ENCODE measurements around the gene SERPINB6. TPM values are rescaled to one million over a fixed set of nuclear protein-coding genes. Genes with fewer than 3 reads are reported as not detected.

Gene SERPINB6
- polyA plus RNA-seq, 1 of the 3 experiments (the other 2 are of a cell fraction) = 102 TPM

- no peak overlapping the region for H3K4me2 ChIP-seq
- ChIA-PET CTCF (interaction anchor here (2.3 kb wide), 1 partner anchor 30 kb away, joined by 11 read pairs; no protein-coding TSS in a partner anchor), POLR2A (no interaction called here)
- no peak for DNase-seq
- H3K4me3 ChIP-seq (ENCODE audit: low read depth in 2 of 2, low read length in 1 of 2) = no peak overlapping the region
- H3K27me3 ChIP-seq (ENCODE audit: insufficient read depth) = no peaks in the 10 kb centered on the region
- peaks cover 9 to 19% of the 10 kb centered on the region in 2 experiments; a peak in 3 of 4 replicates for H3K4me1 ChIP-seq (ENCODE audit: control insufficient read depth in 1 of 2, insufficient read depth in 2 of 2, low read depth in 1 of 2, low read length in 1 of 2)
- no peak overlapping the region for H3K9ac ChIP-seq
- no peaks in the 10 kb centered on the region for H4K20me1 ChIP-seq (ENCODE audit: insufficient read depth)
- H3K79me2 ChIP-seq (ENCODE audit: insufficient read depth) = no peaks in the 10 kb centered on the region
- TF ChIP-seq REST (IDR thresholded peaks at IDR 0.05; ENCODE audit: low read depth, low read length) (no peak), EZH2phosphoT487 (IDR thresholded peaks at IDR 0.05; ENCODE audit: borderline replicate concordance, low read depth) (no peak), NFIC (IDR thresholded peaks at IDR 0.05; ENCODE audit: borderline replicate concordance) (no peak), RCOR1 (IDR thresholded peaks at IDR 0.05; ENCODE audit: low read length) (no peak)
- TF ChIP-seq, protein P1, sequence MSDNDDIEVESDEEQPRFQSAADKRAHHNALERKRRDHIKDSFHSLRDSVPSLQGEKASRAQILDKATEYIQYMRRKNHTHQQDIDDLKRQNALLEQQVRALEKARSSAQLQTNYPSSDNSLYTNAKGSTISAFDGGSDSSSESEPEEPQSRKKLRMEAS (IDR thresholded peaks at IDR 0.05; ENCODE audit: low read depth) = no peak
- H2AFZ ChIP-seq (ENCODE audit: low read depth) = no peak overlapping the region
- H3K36me3 ChIP-seq (replicated peaks in 1 of 2; ENCODE audit: control insufficient read depth in 1 of 2, insufficient read depth in 2 of 2, low read length in 1 of 2) = no peaks in the 10 kb centered on the region
- no peaks in the 10 kb centered on the region for H3K9me3 ChIP-seq
- no peaks in the 10 kb centered on the region for H3K9me2 ChIP-seq
- H3F3A ChIP-seq (replicated peaks; ENCODE audit: insufficient read depth) = peaks cover 16% of the 10 kb centered on the region
- 89% methylated on average over 4 of the region's 4 CpGs for WGBS (ENCODE audit: low lambda C conversion rate)
- no peak overlapping the region for H3K27ac ChIP-seq (ENCODE audit: low read depth in 2 of 2, low read length in 1 of 2)
Observed at GRCh38 chr6:2982426-2983117, 11.2 kb upstream of the SERPINB6 start.

GRCh38 chr6:2980465-2980855 is 9.1 kb upstream of the SERPINB6 start:
- Histone ChIP-seq H3K9ac (no peak overlapping the region), H4K20me1 (ENCODE audit: insufficient read depth) (no peaks in the 10 kb centered on the region), H3K9me3 (no peaks in the 10 kb centered on the region), H3K27ac (ENCODE audit: low read depth in 2 of 2, low read length in 1 of 2) (no peak overlapping the region), H3K9me2 (no peaks in the 10 kb centered on the region), H3K36me3 (replicated peaks in 1 of 2; ENCODE audit: control insufficient read depth in 1 of 2, insufficient read depth in 2 of 2, low read length in 1 of 2) (no peaks in the 10 kb centered on the region), H3K79me2 (ENCODE audit: insufficient read depth) (no peaks in the 10 kb centered on the region), H3K27me3 (ENCODE audit: insufficient read depth) (no peaks in the 10 kb centered on the region), H2AFZ (ENCODE audit: low read depth) (no peak overlapping the region), H3K4me1 (ENCODE audit: control insufficient read depth in 1 of 2, insufficient read depth in 2 of 2, low read depth in 1 of 2, low read length in 1 of 2) (peaks cover 0 to 14% of the 10 kb centered on the region in 2 experiments; a peak in 2 of 4 replicates), H3K4me2 (no peak overlapping the region), H3K4me3 (ENCODE audit: low read depth in 2 of 2, low read length in 1 of 2) (no peak overlapping the region), H3F3A (replicated peaks; ENCODE audit: insufficient read depth) (peaks cover 14% of the 10 kb centered on the region)
- no peak for DNase-seq
- CTCF ChIA-PET = interaction anchor here (1.3 kb wide), 1 partner anchor 9 kb away, joined by 3 read pairs; no protein-coding TSS in a partner anchor
- WGBS (ENCODE audit: low lambda C conversion rate) = 94% methylated on average over 3 of the region's 3 CpGs
- POLR2A ChIA-PET = no interaction called here
- TF ChIP-seq SIN3A (IDR thresholded peaks at IDR 0.05; ENCODE audit: borderline replicate concordance, low read depth, low read length) = no peak
- TF ChIP-seq, protein P1 (IDR thresholded peaks at IDR 0.05; ENCODE audit: low read depth) = no peak
- TF ChIP-seq REST (IDR thresholded peaks at IDR 0.05; ENCODE audit: low read depth, low read length) = no peak
- TF ChIP-seq SMC3 (IDR thresholded peaks at IDR 0.05; ENCODE audit: low read depth, low read length) = no peak
- no peak for TF ChIP-seq TAF1 (IDR thresholded peaks at IDR 0.05; ENCODE audit: borderline replicate concordance, low read depth, low read length)
- no peak for TF ChIP-seq YY1 (IDR thresholded peaks at IDR 0.05; ENCODE audit: low read depth)
- TF ChIP-seq RFX5 (IDR thresholded peaks at IDR 0.05; ENCODE audit: low read length) = no peak
- no peak for TF ChIP-seq EP300 (IDR thresholded peaks at IDR 0.05; ENCODE audit: borderline replicate concordance in 1 of 2, low read depth in 1 of 2, low read length in 1 of 2)
- TF ChIP-seq POLR2AphosphoS5 (IDR thresholded peaks at IDR 0.05; ENCODE audit: low read depth, low read length) = no peak
- TF ChIP-seq, protein P2, sequence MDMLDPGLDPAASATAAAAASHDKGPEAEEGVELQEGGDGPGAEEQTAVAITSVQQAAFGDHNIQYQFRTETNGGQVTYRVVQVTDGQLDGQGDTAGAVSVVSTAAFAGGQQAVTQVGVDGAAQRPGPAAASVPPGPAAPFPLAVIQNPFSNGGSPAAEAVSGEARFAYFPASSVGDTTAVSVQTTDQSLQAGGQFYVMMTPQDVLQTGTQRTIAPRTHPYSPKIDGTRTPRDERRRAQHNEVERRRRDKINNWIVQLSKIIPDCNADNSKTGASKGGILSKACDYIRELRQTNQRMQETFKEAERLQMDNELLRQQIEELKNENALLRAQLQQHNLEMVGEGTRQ (IDR thresholded peaks at IDR 0.05; ENCODE audit: borderline replicate concordance, low read depth, low read length) = no peak
- TF ChIP-seq NRF1 (IDR thresholded peaks at IDR 0.05; ENCODE audit: low read depth, low read length) = no peak
- no peak for TF ChIP-seq RXRA (IDR thresholded peaks at IDR 0.05; ENCODE audit: borderline replicate concordance, low read depth)
- no peak for TF ChIP-seq RAD21 (IDR thresholded peaks at IDR 0.05; ENCODE audit: low read length)
- no peak for TF ChIP-seq NFIC (IDR thresholded peaks at IDR 0.05; ENCODE audit: borderline replicate concordance)
- no peak for TF ChIP-seq TCF12 (IDR thresholded peaks at IDR 0.05)

Data from SK-N-SH (cell line).